Mesodermal cell (in vitro differentiated cells): ENCODE results near the gene BAMBI.
A peak's percentile ranks its signal among the peaks of the same experiment; 100 is the strongest.

Experiments used
- H3K27ac ChIP-seq: 2 replicates; pipeline ENCODE4 v1.7.0; 2013; ENCODE audit warnings: mild to moderate bottlenecking, low read depth, low read length, moderate library complexity; ENCODE audit not compliant: severe bottlenecking
- H3K36me3 ChIP-seq: 2 replicates; pipeline ENCODE4 v1.7.1; 2013; ENCODE audit warnings: mild to moderate bottlenecking, low read length, moderate library complexity; ENCODE audit not compliant: control insufficient read depth, insufficient read depth
- H3K4me1 ChIP-seq: one replicate; pipeline ENCODE4 v1.7.1; 2013; ENCODE audit warnings: mild to moderate bottlenecking, low read length; ENCODE audit not compliant: insufficient read depth, control insufficient read depth, poor library complexity, severe bottlenecking
- H3K4me3 ChIP-seq: 2 replicates; pipeline ENCODE4 v1.7.0; 2013; ENCODE audit warnings: low read length, control low read depth, mild to moderate bottlenecking; ENCODE audit not compliant: insufficient read depth, poor library complexity, severe bottlenecking; ENCODE audit errors: extremely low read depth
- H3K9me3 ChIP-seq: 2 replicates; pipeline ENCODE4 v1.7.1; 2013; ENCODE audit warnings: mild to moderate bottlenecking, low read length, moderate library complexity; ENCODE audit not compliant: control insufficient read depth
- WGBS, 2 experiments: methylation state at CpG; one replicate each; pipeline ENCODE4 v1.1.5; 2013; ENCODE audit warnings: missing lambda C conversion rate in 2 of 2; ENCODE audit not compliant: insufficient coverage in 2 of 2; 5-methylcytosine and 5-hydroxymethylcytosine counted together

BAMBI gene

DNA sequence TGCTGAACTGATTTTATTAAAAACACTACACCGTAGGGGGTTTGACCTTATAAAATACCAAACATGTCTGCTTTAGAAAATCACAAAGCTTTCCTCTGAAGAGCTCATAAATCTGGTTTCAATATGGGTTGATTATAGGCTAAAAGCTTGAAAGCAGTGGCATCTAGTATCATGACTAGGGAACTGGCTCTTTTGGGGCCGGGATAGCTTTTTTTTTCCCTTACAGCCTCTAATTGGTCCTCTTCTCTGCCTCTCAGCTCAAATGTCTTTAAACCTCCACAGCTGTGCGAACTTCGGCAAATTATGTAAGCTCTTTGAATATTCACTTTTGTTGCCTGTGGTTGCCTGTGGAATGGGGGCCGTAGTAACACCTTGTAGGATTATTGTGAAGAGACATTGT lies 8.4 kb downstream of the BAMBI start:
- Histone ChIP-seq H3K27ac (peak overlapping the region; percentile 89), H3K36me3 (peaks cover 40% of the 10 kb centered on the region), H3K4me3 (no peak overlapping the region), H3K9me3 (no peaks in the 10 kb centered on the region), H3K4me1 (peaks cover 55% of the 10 kb centered on the region)
- no CpG with 5 or more reads among the region's 5 CpGs for WGBS, 2 experiments

DNA sequence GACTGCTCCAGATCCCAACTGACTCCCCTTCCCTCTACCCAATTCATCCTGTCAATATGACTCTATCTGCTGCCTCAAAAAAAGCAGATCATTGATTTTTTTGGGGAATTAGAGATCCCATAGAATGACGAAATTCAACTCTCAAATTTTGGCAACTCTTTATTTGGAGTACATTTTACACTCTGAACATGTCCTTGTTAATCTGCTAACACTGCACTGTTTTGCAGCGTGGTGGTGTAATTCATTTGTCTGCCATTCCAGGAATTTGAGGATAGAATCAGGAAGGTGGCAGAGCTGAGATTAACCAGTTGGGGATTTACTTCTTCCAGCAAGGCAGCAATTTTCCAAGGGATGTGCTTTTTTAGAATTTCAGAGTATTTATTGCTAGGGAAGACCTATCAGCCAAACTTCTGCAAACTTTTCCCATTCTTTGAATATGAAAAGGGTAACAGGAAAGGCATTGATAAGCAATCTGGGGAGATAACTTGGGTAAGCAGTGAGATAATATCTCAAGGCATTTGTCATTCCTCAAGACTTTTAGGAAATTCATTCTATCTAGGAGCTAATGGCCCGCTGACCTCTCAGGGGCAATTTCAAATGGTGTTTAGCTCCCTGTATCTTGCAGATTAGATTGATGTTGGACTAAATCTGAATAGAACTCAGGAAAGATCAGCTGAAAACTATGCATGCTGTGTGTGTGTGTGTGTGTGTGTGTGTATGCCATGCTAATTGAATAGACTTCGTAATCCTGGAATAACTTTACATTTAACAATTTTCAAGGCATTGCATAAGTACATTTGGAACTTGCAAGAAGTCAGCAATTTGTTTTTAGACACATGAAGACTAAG lies 9.7 kb downstream of the BAMBI start:
- Histone ChIP-seq H3K36me3 (peaks cover 26% of the 10 kb centered on the region), H3K4me1 (peaks cover 50% of the 10 kb centered on the region), H3K4me3 (no peak overlapping the region), H3K9me3 (no peaks in the 10 kb centered on the region), H3K27ac (peak overlapping the region; percentile 89)
- 8 to 33% methylated on average over 2 of the region's 4 CpGs for WGBS, 2 experiments

DNA sequence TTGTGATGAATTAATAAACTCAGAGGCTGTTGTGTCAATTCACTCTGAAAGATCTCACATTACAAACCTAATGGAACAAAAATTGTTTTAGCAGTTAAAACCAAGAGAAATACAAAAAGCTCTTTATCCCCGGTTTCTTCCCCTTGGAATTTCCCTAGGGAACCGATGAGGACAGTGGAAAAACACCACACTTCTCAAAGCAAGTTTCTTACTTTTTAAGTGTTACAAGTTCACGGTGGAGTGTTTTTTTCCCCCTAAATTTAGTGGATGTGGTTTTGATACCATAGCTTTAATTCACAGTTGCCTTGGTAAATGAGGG lies 10.3 kb downstream of the BAMBI start:
- 83% methylated on average over 1 of the region's 3 CpGs; no CpG with 5 or more reads in 1 of the 2 experiments for WGBS, 2 experiments
- Histone ChIP-seq H3K9me3 (no peaks in the 10 kb centered on the region), H3K36me3 (peaks cover 21% of the 10 kb centered on the region), H3K27ac (peak overlapping the region; percentile 89), H3K4me3 (no peak overlapping the region), H3K4me1 (peaks cover 49% of the 10 kb centered on the region)

- H3K4me3 ChIP-seq, result no peak overlapping the region
- H3K27ac ChIP-seq, result peak overlapping the region; percentile 37
- no peaks in the 10 kb centered on the region for H3K9me3 ChIP-seq
- H3K4me1 ChIP-seq, result peaks cover 36% of the 10 kb centered on the region
- no peaks in the 10 kb centered on the region for H3K36me3 ChIP-seq
- 61 to 70% methylated on average over 2 of the region's 2 CpGs for WGBS, 2 experiments
These were observed 13.2 kb downstream of the BAMBI start for GRCh38 chr10:28690545-28690944.

DNA sequence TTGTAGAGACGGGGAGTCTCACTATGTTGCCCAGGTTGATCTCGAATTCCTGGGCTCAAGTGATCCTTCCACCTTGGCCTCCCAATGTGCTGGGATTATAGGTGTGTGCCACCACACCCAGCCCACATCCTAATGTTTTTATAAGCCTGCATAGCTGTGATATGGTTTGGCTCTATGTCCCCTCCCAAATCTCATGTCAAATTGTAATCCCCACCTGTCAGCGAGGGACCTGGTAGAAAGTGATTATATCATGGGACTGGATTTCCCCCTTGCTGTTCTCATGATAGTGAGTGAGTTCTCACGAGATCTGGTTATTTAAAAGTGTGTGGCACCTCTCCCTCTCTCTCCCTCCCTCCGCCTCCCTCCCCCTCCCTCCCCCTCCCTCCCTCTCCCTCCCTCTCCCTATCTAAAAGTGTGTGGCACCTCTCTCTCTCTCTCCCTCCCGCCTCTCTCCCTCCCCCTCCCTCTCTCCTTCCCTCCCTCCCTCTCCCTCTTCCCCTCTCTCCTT lies 13.9 kb downstream of the BAMBI start:
- 100% methylated on average over 1 to 2 of the region's 6 CpGs for WGBS, 2 experiments
- Histone ChIP-seq H3K9me3 (no peaks in the 10 kb centered on the region), H3K36me3 (no peaks in the 10 kb centered on the region)

DNA sequence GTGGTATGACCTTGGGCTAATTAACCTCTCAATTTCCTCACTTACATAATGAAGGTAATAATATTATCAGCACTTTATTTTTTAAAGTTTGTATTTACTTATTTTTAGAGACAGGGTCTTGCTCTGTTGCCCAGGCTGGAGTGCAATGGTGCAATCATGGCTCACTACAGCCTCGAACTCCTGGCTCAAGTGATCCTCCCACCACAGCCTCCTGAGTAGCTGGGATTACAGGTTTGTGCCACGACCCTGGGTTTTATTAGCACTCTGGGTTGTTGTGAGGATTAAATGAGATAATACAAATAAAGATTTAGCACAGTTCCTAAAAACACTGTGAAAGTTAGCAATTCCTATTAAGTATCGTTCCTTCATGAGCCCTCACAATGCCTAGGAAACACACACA lies 14.7 kb downstream of the BAMBI start:
- no peak overlapping the region for H3K27ac ChIP-seq
- H3K36me3 ChIP-seq, result no peaks in the 10 kb centered on the region
- no peak overlapping the region for H3K4me3 ChIP-seq
- 89 to 100% methylated on average over 2 of the region's 3 CpGs for WGBS, 2 experiments
- peaks cover 22% of the 10 kb centered on the region for H3K4me1 ChIP-seq
- H3K9me3 ChIP-seq, result no peaks in the 10 kb centered on the region

More for the DNA sequence above, 13.9 kb downstream of the BAMBI start:
- Histone ChIP-seq H3K4me1 (peaks cover 30% of the 10 kb centered on the region), H3K27ac (no peak overlapping the region), H3K4me3 (no peak overlapping the region)

- WGBS, 2 experiments, result 96 to 98% methylated on average over 2 to 4 of the region's 5 CpGs
- Histone ChIP-seq H3K27ac (no peak overlapping the region), H3K36me3 (no peaks in the 10 kb centered on the region), H3K9me3 (no peaks in the 10 kb centered on the region), H3K4me3 (no peak overlapping the region), H3K4me1 (peaks cover 10% of the 10 kb centered on the region)
These were observed 17.2 kb downstream of the BAMBI start for GRCh38 chr10:28694530-28694929.

- Histone ChIP-seq H3K27ac (no peak overlapping the region), H3K4me1 (peaks cover 6% of the 10 kb centered on the region), H3K9me3 (no peaks in the 10 kb centered on the region), H3K4me3 (no peak overlapping the region), H3K36me3 (no peaks in the 10 kb centered on the region)
- 75 to 88% methylated on average over 1 to 2 of the region's 2 CpGs for WGBS, 2 experiments
These were observed 20.8 kb downstream of the BAMBI start for GRCh38 chr10:28698075-28698474.

GRCh38 chr10:28704464-28705161 lies 27.3 kb downstream of the BAMBI start:
- Histone ChIP-seq H3K9me3 (no peaks in the 10 kb centered on the region), H3K27ac (peak overlapping the region; percentile 29), H3K36me3 (no peaks in the 10 kb centered on the region), H3K4me3 (no peak overlapping the region), H3K4me1 (peaks cover 14% of the 10 kb centered on the region)
- 87 to 93% methylated on average over 6 to 11 of the region's 12 CpGs for WGBS, 2 experiments

DNA sequence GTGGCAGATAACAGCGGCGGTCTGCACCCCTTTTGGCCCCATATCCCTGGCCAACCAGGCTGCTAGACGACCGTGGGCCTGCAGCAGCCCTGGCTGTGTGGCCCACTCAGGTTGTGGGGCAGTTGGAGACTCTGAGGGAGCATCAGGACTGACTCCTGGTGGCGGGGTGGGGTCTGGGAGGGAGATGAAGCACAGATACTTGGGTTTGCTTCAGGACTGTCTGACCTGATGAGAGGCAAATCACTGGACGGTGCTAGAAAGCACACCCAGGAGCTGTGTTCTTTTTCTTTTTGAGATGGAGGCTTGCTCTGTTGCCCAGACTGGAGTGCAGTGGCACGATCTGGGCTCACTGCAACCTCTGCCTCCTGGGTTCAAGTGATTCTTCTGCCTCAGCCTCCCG lies 28.2 kb downstream of the BAMBI start:
- H3K4me1 ChIP-seq, result peaks cover 14% of the 10 kb centered on the region
- no peaks in the 10 kb centered on the region for H3K9me3 ChIP-seq
- no peak overlapping the region for H3K4me3 ChIP-seq
- WGBS, 2 experiments, result 86 to 89% methylated on average over 6 of the region's 8 CpGs
- no peak overlapping the region for H3K27ac ChIP-seq
- H3K36me3 ChIP-seq, result no peaks in the 10 kb centered on the region
